Activated gamma-delta T cell treated with Interleukin-2 at 50 U/mL for 16 hours (primary cell): ENCODE data around the gene SNX21.
"Not testable (repeated sequence)": the region's sequence is repeated elsewhere in the genome, so short reads cannot be mapped to it uniquely, and the experiment has no call there.

Source experiments
- DNase-seq: peaks from one replicate; pipeline ENCODE4 v3.0.0-alpha.2; 2020

Gene SNX21, protein sequence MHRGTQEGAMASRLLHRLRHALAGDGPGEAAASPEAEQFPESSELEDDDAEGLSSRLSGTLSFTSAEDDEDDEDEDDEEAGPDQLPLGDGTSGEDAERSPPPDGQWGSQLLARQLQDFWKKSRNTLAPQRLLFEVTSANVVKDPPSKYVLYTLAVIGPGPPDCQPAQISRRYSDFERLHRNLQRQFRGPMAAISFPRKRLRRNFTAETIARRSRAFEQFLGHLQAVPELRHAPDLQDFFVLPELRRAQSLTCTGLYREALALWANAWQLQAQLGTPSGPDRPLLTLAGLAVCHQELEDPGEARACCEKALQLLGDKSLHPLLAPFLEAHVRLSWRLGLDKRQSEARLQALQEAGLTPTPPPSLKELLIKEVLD

DNA sequence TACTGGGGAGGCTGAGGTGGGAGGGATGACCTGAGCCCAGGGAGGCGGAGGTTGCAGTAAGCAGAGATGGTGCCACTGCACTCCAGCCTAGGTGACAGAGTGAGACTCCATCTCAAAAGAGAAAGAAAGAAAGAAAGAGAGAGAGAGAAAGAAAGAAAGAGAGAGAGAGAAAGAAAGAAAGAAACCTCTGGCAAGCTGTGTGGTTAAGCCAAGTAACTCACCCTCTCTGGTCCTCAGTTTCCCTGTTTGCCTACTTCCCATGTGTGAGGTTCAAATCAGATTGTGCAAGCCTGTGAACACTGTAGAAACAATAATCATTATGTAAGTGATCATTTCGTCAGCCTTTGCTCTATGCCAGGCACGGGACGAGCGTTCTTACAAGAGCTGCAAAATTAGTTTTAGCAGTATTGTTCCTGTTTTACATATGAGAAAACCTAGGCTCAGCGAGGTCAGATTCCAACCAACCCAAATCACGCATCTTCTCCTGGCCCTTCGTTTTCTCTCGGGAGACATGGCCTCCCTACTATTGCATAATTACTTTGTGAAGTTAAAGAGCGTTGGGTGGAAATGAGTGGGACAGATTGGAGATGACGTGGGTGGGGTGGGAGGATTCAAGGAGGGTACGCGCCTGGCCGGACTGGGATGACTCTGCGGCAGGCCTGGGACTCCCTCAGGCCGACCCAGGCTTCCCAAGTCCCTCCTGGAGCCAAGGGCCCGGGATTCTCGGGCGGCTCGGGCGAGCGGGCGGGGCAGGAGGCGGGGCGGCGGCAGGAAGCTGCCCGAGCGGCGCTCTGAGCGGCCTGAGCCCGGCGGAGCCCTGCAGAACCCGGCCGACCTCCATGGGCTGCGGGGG lies at the start of gene SNX21:
TSS of gene SNX21 (plus strand) at position 770 of the 853 bp plus-strand sequence. CDS start 121 bp downstream, outside the sequence.
- peak; percentile 10 for DNase-seq

DNA sequence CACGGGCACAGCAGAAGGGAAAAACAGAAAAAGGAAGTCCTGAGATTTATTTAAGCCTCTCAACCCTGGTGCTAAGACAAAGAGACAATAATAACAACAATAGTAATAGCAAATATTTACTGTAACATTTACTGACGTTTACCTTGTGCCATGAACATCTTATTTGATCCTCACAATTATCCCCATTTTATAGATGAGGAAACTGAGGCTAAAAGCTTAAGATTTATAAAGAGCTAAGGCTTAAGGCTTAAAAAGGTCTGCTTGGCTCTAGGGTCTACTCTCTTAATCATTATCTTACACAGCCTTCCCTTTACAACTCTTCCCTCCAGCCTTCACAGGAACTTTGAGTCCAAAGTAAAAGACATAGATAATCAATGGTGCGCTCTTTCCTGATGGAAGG lies 45.2 kb upstream of the SNX21 start:
- no peak for DNase-seq

DNA sequence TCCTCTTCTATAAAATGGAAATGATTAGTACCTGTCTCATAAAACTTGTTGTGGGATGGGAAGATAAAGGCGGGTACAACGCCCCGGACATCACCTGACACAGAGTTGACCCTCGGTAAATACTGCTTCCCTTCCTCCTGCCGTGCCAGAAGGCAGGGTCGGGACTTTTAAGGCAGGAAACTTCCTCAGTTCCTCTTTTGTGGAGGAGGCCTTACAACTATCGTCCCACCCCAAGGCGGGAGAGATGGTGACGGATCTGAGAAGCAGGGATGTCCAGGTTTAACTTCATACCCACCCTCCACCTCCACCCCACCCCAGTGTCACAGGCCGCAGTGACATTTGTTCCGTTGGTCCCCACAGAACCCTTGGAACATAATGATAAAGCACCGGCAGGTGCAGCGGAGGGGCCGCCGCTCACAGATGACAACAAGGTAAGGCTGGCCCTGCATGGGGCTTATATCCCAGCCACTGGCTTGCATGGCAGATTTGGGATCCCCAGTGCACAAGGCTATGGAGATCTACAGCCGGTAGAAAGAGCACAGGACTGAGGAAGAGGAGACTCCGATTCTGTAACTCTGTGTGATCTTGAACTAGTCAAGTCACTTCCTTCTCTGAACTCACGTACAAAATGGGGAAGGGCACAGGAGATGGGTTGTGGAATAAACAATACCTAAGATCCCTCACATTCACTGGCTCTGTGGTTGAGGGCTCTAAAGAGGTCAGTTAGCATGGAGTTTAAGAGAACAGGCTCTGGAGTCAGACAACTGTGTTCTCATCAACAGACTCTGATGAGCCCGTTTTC lies 41.1 kb upstream of the SNX21 start:
- DNase-seq, result no peak

DNA sequence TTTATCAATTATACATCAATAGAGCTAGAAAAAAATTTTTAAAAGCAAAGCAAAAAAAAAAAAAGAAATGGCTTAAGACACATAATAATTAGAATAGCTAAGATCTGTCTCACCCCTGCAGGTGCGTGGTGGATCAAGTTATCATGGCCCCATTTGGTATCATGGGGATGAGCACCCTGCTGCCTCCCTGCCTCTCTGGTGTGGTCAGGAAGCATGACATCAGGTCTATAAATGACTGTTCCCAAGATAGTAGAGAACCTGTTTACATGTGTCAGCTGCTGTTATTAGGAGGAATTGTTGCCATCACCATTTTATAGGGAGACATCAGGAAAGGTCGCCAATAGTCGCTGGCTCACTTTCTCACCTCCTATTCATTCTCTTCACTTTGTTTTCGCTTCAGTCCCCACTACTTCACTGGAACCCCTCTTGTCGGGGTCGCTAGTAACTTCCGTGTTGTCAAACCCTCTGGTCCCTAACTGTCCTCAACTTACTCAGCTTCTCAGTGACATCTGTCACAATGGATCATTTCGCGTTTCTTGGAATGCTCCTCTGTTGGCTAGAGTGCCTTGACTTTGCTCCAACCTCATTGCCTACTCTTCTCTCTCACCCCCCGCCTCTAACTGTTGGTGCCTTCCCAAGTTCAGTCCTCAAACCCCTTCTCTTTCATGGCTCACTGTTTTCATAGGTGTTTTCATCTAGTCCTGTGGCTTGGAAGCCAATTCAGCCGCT lies 37.1 kb upstream of the SNX21 start:
- DNase-seq, result no peak

DNA sequence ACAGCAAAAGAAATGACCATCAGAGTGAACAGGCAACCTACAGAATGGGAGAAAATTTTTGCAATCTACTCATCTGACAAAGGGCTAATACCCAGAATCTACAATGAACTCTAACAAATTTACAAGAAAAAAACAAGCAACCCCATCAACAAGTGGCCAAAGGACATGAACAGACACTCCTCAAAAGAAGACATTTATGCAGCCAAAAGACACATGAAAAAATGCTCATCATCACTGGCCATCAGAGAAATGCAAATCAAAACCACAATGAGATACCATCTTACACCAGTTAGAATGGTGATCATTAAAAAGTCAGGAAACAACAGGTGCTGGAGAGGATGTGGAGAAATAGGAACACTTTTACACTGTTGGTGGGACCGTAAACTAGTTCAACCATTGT lies 36.1 kb upstream of the SNX21 start:
- DNase-seq, result not testable (repeated sequence)

DNA sequence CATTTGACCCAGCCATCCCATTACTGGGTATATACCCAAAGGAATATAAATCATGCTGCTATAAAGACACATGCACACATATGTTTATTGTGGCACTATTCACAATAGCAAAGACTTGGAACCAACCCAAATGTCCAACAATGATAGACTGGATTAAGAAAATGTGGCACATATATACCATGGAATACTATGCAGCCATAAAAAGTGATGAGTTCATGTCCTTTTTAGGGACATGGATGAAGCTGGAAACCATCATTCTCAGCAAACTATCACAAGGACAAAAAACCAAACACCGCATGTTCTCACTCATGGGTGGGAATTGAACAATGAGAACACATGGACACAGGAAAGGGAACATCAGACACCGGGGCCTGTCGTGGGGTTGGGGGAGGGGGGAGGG lies 35.6 kb upstream of the SNX21 start:
- DNase-seq, result not testable (repeated sequence)

DNA sequence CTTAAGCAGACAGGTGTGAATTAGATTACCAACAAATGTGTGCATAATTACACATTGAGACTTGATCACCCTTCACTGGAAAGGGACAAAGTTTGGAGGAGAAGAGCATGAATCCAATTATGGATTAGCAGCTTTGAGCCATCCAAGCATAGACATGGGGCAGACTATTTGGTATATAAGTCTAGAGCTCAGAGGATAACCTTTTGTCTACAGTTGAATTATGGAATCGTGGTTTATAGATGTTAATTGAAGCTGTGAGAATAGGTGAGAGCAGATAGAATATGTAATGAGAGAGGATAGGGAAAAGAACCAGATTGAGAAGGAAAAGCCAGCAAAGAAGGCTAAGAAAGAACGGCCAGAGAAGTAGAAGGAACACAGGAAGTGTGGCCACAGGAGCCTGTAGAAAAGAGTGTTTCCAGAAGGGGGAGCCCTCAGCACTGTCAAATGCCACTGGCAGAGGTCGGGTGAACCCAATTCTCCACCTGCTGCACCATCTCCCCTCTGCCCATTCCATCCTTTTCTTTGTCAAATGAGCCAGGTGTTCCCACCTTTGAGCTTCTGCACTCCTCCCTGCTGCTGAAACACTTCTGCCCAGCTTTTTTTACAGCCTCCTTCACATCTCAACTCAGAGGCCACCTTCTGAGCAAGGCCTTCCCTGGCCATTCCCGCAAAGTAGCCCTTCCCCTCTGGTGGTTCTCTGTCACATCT lies 34.5 kb upstream of the SNX21 start:
- DNase-seq, result peak; percentile 64

DNA sequence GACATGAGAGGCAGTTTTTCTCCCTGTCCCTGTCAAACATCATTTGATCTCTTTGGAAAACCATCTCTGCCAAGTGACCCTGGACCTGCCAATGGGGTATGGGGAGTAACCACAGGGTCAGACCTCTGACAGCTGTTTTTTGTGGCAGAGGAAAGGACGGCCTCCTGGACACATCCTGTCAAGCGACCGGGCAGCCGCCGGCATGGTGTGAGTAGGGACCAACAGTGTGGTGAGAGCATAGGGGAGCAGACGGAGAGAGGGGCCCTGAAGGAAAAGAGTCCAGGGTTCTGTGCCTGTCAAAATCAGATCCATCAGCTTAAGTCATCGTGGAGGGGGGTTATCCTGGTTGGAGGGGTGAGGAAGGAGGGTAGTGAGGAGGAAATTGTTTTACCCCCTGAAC lies 31.7 kb upstream of the SNX21 start:
- DNase-seq, result no peak

DNA sequence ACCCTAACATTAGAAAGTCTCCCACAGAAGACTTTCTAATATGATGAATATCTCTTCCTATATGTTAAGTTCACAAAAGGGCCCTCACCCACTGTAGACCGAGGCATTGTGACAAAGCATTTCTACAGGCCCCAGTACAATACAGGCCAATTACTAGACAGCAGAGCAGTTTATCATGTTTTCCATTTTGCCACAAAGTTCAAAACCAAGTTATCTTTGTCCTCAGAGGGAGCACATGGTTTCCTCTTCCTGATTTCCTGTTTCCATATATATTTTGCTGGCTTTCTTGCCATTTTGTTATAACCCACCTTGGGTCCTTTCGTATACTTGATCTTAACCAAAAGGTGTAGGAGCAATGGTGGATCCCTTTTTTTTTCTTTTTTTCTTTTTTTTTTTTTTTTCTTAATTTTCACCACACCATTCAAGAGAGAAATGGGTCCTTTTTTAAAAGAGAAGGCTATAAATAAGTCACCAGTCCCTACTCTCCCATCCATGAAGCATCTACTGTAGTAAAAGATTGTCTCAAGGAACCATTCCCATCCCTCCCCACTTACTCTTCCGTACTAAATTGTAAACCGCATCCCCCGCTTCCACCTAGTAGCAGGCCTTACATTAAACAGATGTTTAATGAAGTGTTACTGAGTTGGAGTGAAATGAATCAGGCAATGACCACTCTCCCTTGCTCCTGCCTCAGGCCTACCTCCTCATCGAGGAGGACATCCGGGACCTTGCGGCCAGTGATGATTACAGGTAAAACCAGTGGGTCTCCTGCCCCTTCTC lies 23.2 kb upstream of the SNX21 start:
- no peak for DNase-seq

DNA sequence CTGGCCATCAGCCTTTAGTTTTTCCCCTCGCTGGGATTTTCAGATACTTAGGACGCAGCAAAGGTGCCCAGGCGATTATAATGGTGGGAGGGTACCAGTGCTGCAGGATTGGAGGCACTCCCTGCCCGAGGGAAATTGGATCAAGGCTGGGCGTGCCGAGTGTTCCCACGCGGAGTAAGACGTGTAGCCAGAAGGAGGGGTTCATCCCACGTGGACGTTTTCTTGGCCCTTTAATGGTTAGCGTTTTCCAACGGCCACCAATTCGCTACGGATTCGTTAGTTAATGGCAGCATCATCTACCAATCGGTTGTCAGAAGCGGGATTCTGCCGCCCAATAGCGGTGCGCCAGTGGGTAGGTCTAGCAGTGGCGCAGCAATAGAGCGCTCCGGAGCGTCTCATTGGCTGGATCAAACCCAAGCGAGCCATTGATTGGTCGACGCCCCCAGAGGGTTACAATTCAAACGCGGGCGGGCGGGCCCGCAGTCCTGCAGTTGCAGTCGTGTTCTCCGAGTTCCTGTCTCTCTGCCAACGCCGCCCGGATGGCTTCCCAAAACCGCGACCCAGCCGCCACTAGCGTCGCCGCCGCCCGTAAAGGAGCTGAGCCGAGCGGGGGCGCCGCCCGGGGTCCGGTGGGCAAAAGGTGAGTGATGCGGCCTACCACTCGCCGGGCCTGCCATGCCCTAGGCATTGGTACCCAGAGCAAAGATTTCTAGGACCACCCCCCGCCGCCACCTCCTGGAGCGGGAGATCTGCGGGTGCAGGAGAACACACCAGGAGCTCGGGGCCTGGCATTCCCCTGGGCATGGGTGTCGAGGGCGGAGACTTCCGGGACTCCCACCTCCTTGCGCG lies 21.2 kb upstream of the SNX21 start, which contains the start of gene UBE2C:
TSS of gene UBE2C (plus strand) at position 488 of the 849 bp plus-strand sequence. CDS start at position 540, 52 bp downstream.
- peak; percentile 92 for DNase-seq

DNA sequence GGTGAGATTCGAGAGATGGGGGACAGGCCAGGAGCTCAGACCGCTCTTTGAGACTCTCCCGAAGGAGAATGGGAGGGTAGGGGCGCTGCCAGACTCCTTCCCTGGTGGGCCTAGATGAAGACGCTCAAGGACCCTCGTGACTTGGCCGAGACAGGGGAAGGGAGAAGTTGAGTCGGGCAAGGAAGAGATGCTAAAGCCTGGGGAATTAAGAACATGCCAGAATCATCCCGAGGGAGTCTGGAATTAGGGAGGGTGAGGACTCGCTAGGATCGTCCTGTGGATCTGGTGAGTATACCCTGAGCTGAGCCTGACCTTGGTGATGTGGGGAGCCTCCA lies 20.6 kb upstream of the SNX21 start:
- no peak for DNase-seq

DNA sequence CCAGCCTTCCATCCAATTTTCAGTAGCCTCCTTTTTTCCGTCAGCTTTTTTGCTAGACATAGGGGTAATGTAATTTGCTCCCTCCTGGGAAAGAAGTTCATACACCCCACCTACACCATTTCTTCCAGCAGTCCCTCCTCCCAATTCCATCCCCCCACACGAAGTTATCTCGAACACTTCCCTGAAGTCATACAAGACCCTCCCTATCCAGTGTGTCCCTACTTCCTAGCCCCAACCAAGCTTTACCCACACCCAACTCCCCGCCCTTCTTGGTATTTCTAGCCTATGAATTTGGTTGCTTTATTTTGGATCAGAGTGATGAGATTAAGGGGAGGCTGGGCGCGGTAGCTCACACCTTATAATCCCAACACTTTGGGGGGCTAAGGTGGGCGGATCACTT lies 20.1 kb upstream of the SNX21 start:
- DNase-seq, result no peak

DNA sequence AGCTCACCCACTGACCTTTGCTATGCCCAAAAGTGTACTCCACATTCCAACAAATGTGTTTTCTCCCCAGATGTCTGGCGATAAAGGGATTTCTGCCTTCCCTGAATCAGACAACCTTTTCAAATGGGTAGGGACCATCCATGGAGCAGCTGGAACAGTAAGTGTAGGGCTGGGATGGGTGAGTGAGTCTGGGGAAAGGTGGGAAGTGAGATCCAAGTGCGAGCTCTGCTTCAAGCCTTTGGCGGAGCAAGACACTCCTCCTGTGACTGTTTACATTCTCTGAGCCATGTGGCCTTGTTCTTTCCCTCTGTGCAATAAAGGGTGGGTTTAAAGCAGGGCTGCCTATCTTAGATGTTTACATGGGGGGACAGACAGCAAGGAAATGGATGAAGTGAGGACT lies 19.3 kb upstream of the SNX21 start:
- no peak for DNase-seq

DNA sequence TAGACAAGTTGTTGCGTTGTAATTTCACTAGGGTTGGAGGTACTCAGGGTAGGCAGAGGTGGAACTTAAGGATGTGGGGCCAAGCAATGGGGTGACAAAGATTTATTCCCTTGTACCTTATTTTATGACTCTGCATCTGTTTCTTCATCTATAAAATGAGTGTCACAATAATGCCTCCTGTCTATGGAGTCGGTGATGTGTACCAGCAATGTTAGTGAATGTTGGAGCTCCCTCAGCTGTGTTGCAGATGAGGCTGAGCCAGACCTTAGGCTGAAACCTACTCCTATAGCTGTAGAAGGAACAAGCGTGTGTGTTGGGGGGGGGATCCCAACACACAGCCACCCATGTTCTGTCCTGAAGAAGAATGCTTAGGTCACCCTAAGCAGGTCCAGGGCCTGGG lies 16.6 kb upstream of the SNX21 start:
- no peak for DNase-seq

DNA sequence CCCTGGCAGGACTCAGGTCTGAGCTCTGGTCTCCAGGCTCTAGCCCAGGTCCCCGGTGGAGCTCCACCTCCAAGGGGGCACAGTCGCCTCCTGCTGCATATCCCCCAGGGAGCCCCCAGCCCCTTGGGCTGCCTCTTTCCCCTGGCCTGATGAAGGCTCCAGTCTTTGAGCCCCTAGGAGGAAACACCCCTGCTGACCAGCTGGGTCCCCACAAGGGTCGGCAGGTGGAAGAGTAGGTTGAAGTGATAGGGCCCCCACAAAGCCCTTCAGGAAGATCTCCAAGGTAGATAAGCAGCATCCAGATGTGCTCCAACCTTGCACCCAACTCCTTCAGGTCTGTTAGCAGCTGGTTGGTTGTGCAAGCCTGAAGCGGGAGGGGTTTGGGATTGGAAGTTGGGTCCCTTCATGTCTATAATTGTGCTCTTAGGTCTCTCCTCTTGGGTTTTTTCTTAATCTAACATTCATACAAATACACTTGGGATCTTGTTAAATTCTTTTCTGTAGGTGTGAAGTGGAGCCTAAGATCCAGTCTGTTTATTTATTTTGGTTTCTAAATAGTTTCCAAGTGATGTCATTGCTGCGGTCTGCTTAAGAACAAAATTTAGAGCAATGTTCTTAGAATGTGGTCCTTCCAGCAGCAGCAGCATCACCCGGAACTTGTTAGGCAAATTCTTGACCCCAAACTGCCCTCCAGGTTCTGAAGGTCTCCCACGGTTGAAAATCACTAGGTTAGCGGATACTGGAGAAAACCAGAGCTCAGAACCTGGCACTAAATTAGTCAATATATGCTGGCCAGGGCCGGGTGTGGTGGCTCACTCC lies 16.0 kb upstream of the SNX21 start:
- DNase-seq, result no peak

DNA sequence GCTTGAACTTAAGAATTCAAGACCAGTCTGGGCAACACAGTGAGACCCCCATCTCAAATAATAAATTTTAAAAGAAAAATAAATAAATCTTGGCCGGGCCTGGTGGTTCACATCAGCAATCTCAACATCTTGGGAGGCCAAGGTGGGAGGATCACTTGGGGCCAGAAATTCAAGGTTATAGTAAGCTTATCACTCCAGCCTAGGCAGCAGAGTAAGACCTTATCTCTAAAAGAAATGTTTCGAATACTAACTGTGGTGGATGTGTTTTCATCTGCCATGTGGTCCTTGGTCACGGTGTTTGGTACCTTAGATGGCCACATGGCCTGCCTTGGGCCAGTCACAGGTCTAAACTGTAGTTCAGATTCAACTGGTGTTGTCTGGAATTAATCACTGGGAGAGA lies 15.4 kb upstream of the SNX21 start:
- no peak for DNase-seq

DNA sequence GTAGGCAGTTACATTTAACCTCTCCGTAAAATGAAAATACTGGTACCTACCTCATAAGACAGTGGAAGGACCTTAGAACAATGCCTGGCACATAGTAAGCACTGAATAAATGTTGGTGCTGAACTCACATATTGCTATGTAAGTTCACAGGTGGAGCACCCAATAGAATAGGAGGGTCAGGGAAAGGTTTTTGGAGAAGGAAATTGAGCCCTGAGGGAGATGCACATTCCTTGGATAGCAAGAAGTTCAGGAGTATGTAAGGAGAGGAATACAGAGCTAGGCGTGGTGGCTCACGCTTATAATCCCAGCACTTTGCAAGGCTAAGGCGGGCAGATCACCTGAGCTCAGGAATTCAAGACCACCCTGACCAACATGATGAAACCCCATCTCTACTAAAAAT lies 14.1 kb upstream of the SNX21 start:
- DNase-seq, result no peak

DNA sequence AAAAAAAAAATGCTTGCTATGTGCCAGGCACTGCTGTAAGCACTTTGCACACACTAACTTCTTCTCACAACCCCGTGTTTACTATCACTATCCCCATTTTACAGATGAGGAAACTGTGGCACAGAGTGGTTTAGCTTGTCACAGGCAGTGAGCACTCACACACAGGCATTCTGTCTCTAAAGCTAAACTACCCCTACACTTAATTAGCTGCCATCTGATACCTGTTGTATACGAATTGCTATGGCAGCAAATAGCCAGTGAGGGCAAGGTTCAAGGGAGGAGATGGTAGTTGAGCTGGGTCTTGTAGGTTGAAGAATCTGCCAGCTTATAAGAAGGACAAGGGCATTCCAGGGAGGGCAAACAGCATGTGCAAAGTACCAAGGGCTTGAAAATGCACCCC lies 11.7 kb upstream of the SNX21 start:
- no peak for DNase-seq

DNA sequence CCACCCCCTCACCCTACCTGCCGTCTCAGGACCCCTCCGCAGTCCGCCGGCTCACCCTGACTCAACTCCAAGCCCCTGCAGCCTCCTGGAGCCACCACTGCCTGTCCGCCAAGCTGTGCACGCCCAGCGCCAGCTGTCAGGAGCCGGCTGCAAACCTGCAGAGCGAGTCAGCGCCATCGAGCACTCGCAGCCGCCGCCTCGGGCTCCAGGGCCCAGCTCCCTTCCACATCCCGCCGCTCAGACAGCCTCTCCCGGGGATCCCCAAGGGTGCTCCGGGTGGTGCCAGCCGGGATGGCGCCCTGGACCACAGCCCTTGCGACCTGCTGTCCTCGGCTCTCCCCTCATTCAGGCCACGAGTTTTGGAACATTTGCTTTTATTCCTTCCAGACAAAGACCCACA lies 10.7 kb upstream of the SNX21 start:
- no peak for DNase-seq
